ENCODE data around the gene LDLRAP1.

- TF ChIP-seq EZH2 (IDR thresholded peaks at IDR 0.05; ENCODE audit: borderline replicate concordance, low read length) (no peak), CTCF (IDR thresholded peaks at IDR 0.05; ENCODE audit: low read length) (no peak)
These were observed 2.0 kb upstream of the LDLRAP1 start for GRCh38 chr1:25541425-25541824.
